ENCODE measurements around the gene RYR3. TPM values are rescaled to one million over a fixed set of nuclear protein-coding genes. Genes with fewer than 3 reads are reported as not detected.

Gene RYR3
- total RNA-seq, 1 donor from 2014 or later: 0.72 TPM

DNA sequence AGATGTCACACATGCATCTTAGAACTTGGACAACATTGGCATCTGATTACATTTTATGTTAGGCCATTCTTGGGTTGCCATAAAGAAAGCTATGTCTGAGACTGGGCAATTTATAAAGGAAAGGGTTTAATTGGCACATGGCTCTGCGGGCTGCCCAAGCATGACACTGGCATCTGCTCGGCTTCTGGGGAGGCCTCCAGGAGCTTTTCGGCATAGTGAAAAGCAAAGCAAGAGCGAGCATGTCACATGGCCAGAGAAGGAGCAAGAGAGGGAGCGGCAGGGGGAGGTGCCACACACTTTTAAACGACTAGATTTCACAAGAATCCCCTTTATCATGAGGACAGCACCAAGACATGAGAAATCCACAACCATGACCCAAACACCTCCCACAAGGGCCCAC, 11.3 kb downstream of the RYR3 start:
- no peak for ATAC-seq

DNA sequence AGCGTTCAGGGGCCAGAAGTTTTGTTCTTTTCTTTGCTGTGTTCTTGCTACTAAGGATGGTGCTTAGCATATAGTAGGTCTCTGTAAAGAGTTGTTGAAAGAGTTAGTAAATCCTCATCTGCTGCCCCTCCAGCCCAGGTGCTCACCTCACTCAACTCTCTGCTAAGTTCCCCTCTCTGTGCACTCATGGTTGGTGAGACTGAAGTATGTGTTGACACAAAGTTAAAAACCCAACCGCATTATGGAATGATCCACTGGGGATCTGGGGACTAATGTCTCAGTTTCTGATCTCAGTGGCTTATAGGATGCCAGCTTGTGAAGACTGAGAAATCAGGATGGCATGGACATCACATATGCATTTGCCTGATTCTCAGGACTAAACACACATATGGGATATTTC, 13.8 kb downstream of the RYR3 start:
- ATAC-seq: no peak

DNA sequence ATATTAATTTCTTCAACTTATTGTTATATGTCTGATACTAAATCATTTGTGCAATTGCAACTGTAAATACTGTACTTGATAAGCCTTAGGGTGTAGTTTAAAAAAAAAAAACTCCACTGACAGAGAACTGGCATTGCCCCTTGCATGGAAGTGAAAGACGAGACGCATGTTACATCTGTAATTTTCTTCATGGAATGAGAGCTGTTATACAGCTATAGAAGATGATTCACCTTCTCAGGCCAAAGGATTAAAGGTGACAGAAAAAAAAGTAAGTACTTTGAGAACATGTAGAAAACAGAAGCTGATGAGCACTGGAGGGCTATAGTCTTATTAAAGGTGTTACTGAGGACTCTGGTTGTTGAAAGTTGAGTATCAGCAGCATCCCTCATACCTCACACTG, 16.1 kb downstream of the RYR3 start:
- no peak for ATAC-seq

DNA sequence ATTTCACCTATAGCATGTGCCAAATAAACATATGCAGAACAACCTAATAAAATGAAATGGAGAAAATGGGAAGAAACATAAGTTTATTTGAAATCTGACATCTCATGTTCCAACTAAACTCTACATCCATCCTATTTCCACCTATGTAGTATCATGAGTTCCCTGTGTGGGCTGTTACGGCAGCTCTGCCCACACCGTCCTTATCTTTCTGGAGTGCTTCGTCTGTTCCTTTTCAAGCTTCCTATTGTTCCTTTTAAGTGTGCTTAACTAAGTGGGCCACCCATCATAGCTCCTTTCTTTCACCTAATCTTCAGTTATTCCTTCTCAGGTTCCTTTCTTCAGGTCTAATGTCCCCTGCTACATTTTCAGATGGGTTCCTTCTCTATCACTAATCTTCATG, 17.3 kb downstream of the RYR3 start:
- ATAC-seq: no peak

DNA sequence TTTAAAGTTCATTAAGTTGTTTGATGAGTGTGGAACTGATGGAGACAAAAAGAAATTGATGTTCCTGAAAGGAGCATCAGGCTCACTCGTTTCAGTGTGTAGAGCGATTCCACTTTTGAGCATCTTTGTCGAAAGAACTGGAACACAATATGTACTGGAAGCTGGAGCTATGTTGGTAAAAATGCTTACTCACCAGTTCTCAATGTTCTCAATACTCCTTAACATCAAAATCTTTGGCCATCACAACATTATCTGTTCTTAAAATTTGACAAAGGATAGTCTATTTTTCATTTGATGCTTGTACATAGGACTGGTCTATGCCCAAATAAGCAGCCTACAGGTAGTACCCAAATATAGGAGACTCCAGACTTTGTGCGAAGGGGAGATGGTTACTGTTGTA, 18.7 kb downstream of the RYR3 start:
- no peak for ATAC-seq

DNA sequence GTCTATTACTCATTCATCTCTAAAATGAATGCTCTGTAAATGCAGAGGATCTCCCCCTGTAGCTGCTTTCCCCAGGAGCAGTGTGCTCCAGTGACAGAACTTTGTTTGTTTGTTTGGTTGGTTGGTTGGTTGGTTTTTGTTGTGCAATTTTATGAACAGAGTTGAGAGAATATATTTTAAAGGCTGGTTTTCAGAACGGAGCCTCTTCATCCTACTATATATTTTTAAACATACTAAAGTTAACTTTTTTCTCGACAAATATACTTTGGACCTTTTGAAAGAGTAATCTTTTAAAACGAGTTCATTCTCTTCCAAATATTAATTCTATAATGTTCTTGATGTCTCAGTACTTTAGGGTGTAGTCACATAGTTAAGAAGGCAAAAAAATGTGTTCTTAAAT, 20.2 kb downstream of the RYR3 start:
- ATAC-seq: no peak

DNA sequence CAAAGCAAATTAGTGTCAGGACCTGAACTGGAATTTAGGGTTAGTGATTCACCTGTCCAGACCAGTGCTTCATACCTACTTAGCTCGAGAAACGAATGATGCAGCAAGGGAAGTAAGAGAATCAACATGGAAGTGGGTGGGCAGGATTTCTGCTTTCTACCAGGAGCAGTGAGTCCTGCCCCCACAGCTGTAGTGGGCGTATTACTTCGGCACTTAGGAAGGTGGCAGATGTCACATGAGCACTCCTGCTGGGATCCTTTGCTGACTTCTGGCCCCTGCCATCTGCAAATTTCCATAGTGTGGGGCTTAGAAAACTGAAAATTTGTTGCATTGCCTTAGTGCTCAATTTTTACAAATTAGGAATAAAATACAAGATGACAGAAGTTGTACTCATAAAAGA, 31.2 kb downstream of the RYR3 start:
- ATAC-seq: no peak

DNA sequence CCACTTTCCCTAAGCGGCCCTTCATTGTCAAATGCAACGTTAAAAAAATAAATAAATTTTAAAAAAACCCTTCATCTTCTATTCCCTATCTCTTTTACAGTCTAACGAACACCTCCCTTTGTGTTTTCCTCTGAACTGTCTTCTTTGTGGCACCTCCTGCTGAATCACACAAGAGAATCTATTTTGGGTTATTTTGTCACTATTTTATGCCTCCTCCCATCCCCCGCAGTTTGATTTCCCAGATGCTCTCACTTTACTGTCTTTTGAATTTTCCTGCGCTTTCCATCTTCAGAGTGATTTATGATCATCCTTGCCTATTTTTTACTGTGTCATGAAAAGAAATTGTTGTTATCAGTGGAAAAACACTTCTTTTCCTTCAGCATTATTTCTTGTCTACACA, 32.5 kb downstream of the RYR3 start:
- ATAC-seq: no peak

DNA sequence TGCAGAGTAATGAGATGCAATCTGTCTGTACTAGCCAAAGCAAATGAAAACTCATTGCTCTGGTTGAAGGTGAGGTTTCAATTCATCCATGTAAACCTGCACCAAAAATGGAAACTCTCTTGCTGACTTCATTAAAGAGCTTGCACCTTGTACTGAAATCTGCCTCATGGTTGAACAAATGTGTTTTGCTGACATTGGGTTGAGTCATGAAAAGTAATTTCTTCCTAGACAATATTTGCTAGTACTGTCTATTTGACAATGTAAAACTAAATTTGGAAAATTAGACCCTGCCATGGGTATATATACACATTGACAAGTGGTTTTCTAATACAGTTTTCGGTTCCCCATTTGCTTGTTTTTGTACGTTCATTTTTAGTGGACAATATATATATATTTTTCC, 33.3 kb downstream of the RYR3 start:
- ATAC-seq: no peak

DNA sequence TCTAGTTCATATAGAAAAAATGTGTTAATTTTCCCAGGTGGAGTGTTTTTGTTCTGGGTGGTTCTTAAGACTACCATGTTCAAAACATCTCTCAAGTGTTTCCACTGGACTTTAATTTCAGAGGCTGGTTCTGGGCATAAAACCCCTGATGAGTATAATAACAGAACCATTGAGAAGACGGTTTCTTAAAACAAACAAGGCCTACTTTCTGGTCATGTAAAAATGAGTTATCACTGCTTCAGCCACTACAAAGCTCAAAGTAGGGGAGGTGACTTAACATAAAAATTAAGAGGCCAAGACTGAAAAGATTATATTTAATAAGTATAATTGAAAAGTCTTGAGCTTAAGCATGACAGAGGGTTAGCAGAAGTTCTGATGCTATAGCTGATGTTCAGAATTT, 33.8 kb downstream of the RYR3 start:
- no peak for ATAC-seq

DNA sequence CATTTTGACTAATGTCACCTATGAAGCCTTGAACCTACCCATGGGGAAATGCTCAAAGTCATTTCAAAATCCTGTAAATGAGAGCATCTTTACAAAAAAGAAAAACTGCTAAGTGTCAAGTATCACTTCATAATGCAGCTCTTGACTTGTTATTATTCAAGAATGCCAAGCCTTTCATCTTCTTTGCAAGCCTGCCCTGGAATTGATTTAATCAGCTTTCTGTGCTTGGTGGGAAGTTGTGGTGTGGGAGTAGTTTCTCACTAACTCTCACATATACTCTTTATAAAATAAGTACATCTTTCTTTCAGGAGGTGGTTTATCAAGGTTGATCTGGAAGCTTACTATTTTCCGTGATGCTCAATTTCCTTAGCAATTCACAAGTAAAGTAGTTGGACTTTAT, 43.6 kb downstream of the RYR3 start:
- ATAC-seq: no peak

DNA sequence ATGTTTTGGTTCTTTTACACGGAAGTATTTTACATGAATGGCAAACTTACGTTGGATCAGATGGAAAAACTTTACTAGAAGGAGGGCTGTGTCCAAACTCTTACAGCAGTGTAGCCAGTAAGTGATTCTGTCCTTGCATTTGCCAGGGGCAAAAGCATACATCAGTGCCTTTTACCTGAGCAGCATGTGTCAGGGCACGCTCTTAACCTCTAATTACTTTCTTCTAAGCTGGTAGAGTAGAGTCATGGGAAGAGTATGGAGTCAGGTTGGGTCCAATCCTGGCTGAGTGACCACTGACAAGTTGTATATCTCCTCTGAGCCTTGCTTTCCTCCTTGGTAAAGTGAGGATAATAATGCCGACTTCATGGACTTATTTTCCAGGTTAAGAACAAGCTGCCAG, 47.1 kb downstream of the RYR3 start:
- ATAC-seq: peak; percentile 39

DNA sequence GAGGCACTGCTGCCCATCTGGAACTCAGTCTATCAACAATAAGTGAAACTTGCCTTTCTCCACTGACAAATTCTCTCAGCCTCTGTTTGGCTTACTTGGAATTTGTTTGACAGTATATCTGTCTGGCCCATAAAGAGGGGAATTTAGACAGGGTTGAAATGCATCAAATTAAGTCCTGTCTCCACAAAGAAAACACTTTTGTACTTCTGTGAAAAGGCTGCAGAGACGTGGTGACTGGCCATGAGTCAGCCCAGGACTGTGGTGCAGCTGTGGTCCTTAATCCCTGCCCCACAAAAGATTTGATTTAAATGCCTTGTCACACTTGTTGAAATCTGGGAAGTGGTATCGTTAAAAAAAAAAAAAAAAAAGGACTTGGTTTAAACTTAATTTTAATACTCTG, 47.5 kb downstream of the RYR3 start:
- no peak for ATAC-seq

DNA sequence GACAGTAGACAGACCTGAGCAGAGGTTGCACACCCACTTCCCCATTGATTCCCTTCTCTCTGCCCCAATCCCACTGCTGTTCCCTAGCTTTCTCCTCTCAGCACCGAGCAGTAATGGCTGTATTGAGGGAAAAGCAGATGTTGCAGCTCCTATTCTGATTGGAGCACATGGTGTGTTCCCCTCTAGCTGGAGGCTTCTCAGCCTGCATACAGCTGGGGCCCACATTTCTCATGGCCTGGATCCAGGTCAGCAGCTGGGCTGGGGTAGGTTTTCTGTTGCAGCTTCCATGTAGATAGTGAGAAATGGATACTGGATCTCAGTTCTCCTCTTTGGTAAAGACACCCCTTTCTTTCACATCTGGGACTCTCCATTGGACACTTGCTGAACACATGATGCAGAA, 50.1 kb downstream of the RYR3 start:
- ATAC-seq: no peak

DNA sequence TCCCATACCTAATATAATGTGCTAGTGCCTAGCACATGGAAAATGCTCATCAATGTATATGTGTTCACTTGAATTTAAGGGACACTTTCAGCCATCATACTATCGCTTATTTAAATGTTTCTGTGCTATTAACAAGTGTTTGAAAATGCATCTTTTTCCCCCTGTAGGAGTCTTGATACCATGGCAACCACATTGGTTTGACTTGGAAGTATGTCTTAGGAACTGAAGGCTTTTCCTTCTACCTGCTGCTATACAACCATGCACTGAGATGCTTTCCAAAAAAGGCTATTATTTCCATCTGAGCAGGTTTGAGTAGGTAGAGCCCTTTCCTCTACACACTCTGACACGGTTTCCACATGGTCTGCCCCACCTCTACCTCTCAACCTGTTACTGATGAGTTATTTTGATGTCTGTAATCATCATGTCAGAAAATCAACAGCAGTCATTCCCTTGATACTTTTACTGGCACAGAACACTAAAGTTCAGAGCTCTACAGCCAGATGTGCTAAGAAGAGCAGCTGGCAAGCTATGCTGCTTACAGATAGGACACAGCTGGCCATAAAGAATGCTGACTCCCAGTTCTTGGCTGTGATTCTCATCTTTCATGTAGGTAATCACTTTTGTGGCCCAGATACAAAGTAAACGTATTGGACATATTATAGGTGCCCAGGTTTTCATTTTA, 59.3 kb downstream of the RYR3 start:
- no peak for ATAC-seq

DNA sequence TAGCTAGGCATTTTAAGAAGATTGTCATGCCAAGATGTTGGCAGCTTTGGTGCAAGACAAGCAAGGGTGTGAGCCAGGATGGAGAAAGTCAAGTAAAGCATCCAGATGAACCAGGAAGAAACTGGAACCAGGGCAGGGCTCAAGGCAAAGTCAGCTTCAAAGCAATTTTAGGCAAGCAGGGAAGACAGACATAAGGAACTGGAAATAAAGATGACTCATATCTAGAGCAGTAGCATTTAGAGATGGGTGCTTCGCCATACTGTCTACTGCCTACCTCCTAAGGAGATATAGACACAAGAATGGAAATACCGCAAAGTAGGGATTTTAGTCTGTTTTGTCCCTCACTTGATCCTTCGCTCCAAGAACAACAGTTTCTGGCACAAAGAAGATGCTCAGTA, 59.9 kb downstream of the RYR3 start:
- ATAC-seq: peak; percentile 52

DNA sequence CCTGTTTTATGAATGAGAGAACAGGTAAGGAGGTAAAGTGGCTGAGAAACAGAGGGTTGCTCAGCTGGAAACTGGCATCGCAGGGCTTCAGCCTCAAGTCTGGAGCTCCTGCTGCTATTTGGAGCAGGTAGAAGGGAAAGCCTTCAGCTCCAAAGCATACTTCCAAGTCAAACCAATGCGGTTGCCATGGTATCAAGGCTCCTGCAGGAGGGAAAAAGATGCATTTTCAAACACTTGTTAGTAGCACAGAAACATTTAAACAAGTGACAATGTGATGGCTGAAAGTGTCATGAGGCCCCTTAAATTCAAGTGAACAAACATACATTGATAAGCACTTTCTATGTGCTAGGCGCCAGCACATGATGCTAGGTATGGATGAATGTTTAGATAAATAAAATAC, 60.4 kb downstream of the RYR3 start:
- ATAC-seq: no peak

DNA sequence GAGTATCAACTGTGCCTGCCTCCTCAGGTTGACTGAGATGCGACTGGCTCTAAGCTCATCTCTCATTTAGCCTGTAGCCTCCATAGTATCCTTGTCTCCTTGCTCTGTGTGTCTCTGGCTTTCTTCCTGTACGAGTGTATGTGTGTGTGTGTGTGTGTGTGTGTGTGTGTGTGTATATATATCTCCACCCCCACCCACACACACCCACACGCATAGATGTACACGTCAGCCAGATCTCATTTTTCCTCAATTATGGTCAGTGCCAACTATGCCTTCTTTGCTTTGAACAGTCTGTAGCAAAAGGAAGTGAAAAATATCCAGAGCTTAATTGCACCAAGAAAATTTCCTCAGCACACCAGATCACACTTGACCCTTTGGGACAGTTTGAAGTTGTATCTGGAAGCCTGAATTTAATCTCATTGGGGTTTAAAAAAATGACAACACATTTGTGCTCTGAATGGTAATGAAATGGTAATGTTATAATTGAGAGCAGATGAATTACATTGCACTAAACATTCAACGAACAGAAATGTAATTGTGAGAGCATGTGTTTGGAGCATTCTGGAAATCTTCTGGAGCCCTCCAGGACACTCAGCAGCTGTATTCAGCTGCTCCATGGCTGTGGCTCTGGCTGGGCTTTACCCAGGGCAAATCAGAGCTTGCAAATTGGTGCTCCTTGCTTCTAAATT, 63.6 kb downstream of the RYR3 start:
- no peak for ATAC-seq

DNA sequence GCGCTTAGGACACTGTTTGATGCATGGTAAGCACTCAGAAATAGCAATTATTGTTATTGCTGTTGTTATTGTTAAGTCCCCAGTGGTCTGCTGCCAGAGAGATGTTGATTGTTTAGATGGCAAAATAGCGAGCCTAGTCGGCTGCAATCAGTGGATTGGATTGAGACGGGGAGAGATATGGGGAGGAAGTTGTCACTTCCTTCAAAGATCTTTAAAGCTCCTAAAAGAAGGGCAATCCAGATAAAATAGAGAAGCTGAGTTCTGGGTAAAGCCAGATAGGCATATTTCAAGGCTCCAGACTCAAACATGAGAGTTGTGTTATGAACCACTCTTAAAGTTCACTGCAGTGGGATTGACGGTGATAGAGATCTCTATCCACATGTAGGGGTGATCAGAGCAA, 64.5 kb downstream of the RYR3 start:
- ATAC-seq: no peak

DNA sequence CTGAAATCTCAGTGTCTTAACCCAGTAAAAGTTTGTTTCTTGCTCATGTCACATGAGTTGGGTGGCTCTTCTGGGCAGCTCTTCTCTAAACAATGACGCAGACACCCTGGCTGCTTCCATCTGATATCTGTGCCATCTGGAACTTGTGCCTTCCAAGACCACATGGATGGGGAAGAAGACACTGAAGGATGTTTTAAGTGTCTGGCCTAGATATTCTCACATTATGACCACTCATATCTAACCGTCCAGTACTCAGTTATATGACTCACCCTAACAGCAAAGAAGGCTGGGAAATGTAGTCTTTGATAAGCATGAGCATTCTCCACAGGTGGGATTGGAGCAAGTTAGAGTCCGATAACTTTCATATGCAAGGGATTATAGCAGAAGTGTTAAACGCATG, 66.4 kb downstream of the RYR3 start:
- ATAC-seq: no peak

DNA sequence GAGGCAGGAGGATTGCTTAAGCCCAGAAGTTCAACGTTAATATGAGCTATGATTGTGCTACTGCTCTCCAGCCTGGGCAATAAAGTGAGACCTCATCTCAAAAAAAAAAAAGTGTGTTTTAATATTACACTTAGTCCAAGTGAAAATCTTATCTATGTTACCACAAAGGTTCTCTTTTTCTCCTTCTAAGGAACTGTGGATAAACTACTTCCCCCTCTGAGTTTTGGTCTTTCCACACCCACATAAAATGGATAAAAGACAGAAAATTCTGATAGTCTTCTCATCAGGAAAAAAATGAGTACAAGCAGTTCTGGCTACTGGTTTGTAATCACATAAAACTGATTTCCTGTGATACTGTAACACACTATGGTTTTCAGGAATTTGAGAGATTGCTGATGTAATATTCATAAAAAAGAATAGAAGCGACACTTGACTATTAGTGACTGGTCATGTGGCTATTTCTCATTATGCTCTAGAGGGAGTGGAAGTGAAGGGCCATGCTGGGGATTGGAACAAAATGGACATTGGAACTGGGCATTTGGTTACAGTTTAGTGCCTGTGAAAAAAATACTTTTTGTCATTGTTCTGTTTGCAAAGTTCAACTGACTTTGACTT, 68.2 kb downstream of the RYR3 start:
- ATAC-seq: no peak

DNA sequence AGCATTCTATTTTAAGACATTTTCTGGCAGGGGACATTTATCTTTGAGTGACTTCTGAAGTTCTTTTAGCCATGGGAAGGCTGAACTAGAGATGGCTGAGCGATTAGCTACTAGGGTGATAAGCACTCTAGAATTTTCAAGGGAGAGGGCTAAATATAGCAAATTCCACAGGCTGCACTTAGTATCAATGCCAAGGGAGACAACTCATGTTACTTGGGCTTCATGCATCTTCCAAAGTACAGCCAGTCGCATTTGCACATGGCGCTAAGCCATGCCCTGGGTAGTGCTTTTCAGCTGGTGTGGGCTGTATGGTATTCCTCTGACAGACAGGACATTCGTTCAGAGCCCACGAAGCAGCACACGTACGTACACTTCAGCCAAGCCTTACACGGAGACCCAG, 69.6 kb downstream of the RYR3 start:
- ATAC-seq: no peak

DNA sequence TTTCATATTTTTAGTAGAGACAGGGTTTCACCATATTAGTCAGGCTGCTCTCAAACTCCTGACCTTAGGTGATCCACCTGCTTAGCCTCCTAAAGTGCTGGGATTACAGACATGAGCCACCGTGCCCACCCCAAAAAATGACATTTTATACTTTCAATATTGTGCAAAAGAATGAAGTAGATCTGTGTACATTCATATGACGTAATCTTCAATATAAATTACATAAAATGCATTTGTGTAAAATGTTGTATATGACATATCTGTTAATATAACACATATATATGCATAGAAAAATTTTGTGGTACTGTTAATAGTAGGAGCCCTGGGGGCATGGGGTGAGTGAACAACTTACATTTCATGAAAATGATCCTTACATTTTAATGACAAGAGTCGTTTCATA, 71.7 kb downstream of the RYR3 start:
- ATAC-seq: no peak

DNA sequence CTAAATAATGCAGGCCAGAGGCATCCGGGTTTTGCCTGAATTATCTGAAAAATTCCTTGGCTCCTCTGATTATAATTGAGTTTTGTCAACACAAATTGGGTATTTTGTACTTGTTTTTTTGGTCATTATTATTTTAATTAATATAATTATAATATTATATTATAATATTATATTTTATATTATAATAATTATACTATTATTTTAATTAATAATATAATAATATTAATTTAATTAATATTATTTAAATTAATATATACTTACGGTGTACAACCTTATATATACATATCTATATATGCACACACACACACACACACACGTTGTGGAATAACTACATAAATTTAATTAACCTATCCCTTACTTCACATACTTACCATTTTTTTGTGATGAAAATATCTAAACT, 73.5 kb downstream of the RYR3 start:
- no peak for ATAC-seq

DNA sequence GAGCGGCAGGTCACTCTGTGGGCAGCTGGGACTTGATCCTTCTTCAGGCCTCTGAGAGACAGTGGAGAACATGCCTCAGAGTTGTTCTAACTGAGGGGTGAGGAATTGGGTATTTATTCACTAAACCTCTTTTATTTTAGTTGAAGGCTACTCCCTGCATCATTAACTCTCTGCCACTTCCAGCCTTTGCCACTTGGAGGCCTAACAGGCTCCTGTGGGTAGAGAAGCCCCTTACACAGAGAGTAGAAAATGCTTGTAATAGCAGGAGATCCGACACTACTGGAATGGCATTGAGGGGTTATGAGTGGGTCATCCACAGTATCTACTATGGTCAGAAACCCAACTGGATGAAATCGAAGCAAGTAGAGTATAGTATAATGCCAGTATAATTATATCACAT, 81.7 kb downstream of the RYR3 start:
- ATAC-seq: no peak

All from esophagus mucosa (tissue), 1 donor.